ENCODE data around the gene ANKRD9.

Gene ANKRD9

DNA sequence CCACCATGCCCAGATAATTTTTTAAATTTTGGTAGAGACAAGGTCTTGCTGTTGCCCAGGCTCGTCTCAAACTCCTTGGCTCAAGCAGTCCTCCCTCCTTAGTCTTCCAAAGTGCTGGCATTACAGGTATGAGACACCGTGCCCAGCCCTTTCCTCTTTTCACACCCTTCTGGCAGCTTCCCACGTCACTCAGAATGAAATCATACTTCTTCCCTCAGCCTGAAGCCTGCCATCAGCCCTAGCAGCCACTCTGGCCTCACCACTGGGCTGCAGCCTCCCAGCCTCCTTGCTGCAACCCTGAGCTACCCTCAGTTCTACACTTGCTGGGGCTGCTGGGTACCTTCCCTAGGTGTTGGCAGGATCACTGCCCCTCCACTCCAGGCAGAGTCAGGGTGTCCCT is 18.2 kb downstream of the ANKRD9 start:
- H3K79me2 ChIP-seq (ENCODE audit: insufficient read depth, low read length), result no peaks in the 10 kb centered on the region
- no peak overlapping the region for H3K9ac ChIP-seq (ENCODE audit: low read depth, low read length)
- H3K4me2 ChIP-seq (ENCODE audit: insufficient read depth, low read length), result no peak overlapping the region
- H2AFZ ChIP-seq (ENCODE audit: low read depth, low read length), result no peak overlapping the region
- ATAC-seq (ENCODE audit: insufficient read depth, low read depth), result no peak; the same call in 2 of the 3 replicates
- no peak for DNase-seq
- H3K9me3 ChIP-seq (ENCODE audit: insufficient read depth, low read length, severe bottlenecking), result no peaks in the 10 kb centered on the region
- no peak overlapping the region for H3K4me3 ChIP-seq (ENCODE audit: low read depth in 1 of 2, low read length in 2 of 2)
- TF ChIP-seq EZH2 (IDR thresholded peaks at IDR 0.05; ENCODE audit: borderline replicate concordance, low read depth, low read length, severe bottlenecking), result no peak
- TF ChIP-seq, protein P1, sequence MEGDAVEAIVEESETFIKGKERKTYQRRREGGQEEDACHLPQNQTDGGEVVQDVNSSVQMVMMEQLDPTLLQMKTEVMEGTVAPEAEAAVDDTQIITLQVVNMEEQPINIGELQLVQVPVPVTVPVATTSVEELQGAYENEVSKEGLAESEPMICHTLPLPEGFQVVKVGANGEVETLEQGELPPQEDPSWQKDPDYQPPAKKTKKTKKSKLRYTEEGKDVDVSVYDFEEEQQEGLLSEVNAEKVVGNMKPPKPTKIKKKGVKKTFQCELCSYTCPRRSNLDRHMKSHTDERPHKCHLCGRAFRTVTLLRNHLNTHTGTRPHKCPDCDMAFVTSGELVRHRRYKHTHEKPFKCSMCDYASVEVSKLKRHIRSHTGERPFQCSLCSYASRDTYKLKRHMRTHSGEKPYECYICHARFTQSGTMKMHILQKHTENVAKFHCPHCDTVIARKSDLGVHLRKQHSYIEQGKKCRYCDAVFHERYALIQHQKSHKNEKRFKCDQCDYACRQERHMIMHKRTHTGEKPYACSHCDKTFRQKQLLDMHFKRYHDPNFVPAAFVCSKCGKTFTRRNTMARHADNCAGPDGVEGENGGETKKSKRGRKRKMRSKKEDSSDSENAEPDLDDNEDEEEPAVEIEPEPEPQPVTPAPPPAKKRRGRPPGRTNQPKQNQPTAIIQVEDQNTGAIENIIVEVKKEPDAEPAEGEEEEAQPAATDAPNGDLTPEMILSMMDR (IDR thresholded peaks at IDR 0.05; ENCODE audit: borderline replicate concordance, extremely low read depth, low read length, poor library complexity, severe bottlenecking), result no peak
- H3K27me3 ChIP-seq (ENCODE audit: insufficient read depth, low read length, poor library complexity), result no peaks in the 10 kb centered on the region
- no peak overlapping the region for H3K27ac ChIP-seq (ENCODE audit: low read length)
- H4K20me1 ChIP-seq (ENCODE audit: insufficient read depth, low read length), result no peaks in the 10 kb centered on the region
- no peaks in the 10 kb centered on the region for H3K4me1 ChIP-seq (ENCODE audit: insufficient read depth, low read length)
- H3K36me3 ChIP-seq (ENCODE audit: insufficient read depth, low read length), result no peaks in the 10 kb centered on the region

DNA sequence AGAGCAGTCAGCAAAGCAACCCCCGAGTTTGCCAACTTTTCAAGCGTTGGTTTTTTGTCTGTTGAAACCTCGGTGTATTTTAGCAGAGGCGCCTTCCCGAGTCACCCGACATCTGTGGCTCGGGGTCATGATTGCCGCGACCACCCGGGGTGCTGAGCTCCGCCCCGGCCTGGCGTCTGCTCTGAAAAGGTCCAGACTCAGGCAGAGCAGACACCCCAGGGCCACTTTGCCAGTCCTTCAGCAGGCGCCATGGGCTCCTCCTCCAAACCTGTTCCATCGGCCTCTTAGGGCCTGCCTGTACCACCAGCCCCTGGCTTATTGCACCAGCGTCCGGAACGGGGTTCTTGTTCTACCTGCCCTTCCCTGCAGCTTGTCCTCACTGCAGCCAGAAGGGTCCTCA is 19.1 kb downstream of the ANKRD9 start:
- H3K4me1 ChIP-seq (ENCODE audit: insufficient read depth, low read length), result no peaks in the 10 kb centered on the region
- H3K4me3 ChIP-seq (ENCODE audit: low read depth in 1 of 2, low read length in 2 of 2), result no peak overlapping the region
- H2AFZ ChIP-seq (ENCODE audit: low read depth, low read length), result no peak overlapping the region
- H3K9me3 ChIP-seq (ENCODE audit: insufficient read depth, low read length, severe bottlenecking), result no peaks in the 10 kb centered on the region
- H3K79me2 ChIP-seq (ENCODE audit: insufficient read depth, low read length), result no peaks in the 10 kb centered on the region
- no peaks in the 10 kb centered on the region for H3K27me3 ChIP-seq (ENCODE audit: insufficient read depth, low read length, poor library complexity)
- H3K27ac ChIP-seq (ENCODE audit: low read length), result no peak overlapping the region
- no peak overlapping the region for H3K4me2 ChIP-seq (ENCODE audit: insufficient read depth, low read length)
- ATAC-seq (ENCODE audit: insufficient read depth, low read depth) (no peak), DNase-seq (no peak)
- TF ChIP-seq EZH2 (IDR thresholded peaks at IDR 0.05; ENCODE audit: borderline replicate concordance, low read depth, low read length, severe bottlenecking), result no peak
- TF ChIP-seq, protein P1 (IDR thresholded peaks at IDR 0.05; ENCODE audit: borderline replicate concordance, extremely low read depth, low read length, poor library complexity, severe bottlenecking), result no peak
- no peaks in the 10 kb centered on the region for H4K20me1 ChIP-seq (ENCODE audit: insufficient read depth, low read length)
- no peak overlapping the region for H3K9ac ChIP-seq (ENCODE audit: low read depth, low read length)
- H3K36me3 ChIP-seq (ENCODE audit: insufficient read depth, low read length), result no peaks in the 10 kb centered on the region

DNA sequence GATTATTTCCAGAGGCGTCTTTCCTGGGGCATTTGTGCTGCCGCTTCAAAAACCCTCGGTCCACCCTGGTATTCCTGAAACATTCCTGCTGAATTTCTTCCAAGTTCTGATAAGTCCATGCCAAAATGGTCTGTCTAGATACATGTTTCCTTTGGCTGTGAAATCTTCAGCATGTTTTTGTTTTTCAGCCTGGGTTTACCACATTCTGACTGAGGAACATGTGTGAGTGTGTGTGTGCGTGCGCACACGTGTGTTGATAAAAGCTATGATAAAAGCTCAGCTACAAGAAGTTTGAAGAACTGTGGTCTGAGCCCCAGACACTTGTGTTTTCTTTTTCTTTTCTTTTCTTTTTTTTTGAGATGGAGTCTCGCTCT is 22.4 kb downstream of the ANKRD9 start:
- no peak overlapping the region for H3K27ac ChIP-seq (ENCODE audit: low read length)

More for the DNA sequence above, 22.4 kb downstream of the ANKRD9 start:
- TF ChIP-seq, protein P1 (IDR thresholded peaks at IDR 0.05; ENCODE audit: borderline replicate concordance, extremely low read depth, low read length, poor library complexity, severe bottlenecking), result no peak
- TF ChIP-seq EZH2 (IDR thresholded peaks at IDR 0.05; ENCODE audit: borderline replicate concordance, low read depth, low read length, severe bottlenecking), result no peak
- ATAC-seq (ENCODE audit: insufficient read depth, low read depth) (no peak), DNase-seq (no peak)
- Histone ChIP-seq H3K9me3 (ENCODE audit: insufficient read depth, low read length, severe bottlenecking) (no peaks in the 10 kb centered on the region), H3K4me1 (ENCODE audit: insufficient read depth, low read length) (no peaks in the 10 kb centered on the region), H3K4me3 (ENCODE audit: low read depth in 1 of 2, low read length in 2 of 2) (no peak overlapping the region), H2AFZ (ENCODE audit: low read depth, low read length) (no peak overlapping the region), H3K4me2 (ENCODE audit: insufficient read depth, low read length) (no peak overlapping the region), H3K79me2 (ENCODE audit: insufficient read depth, low read length) (no peaks in the 10 kb centered on the region), H3K27me3 (ENCODE audit: insufficient read depth, low read length, poor library complexity) (no peaks in the 10 kb centered on the region), H3K36me3 (ENCODE audit: insufficient read depth, low read length) (no peaks in the 10 kb centered on the region), H4K20me1 (ENCODE audit: insufficient read depth, low read length) (no peaks in the 10 kb centered on the region), H3K9ac (ENCODE audit: low read depth, low read length) (no peak overlapping the region)

All from DND-41 (cell line).